Activated CD8-positive, alpha-beta memory T cell treated with anti-CD3 and anti-CD28 coated beads, Interleukin-2, amount 50 U/mL, for 1 hour (primary cell): ENCODE results near the gene IGF2BP2.
"Not testable (repeated sequence)": the region's sequence is repeated elsewhere in the genome, so short reads cannot be mapped to it uniquely, and the experiment has no call there.

Experiments used
- DNase-seq: peaks from one replicate; pipeline ENCODE4 v3.0.0-alpha.2; 2020; ENCODE audit errors: extremely low read depth

The IGF2BP2 gene

DNA sequence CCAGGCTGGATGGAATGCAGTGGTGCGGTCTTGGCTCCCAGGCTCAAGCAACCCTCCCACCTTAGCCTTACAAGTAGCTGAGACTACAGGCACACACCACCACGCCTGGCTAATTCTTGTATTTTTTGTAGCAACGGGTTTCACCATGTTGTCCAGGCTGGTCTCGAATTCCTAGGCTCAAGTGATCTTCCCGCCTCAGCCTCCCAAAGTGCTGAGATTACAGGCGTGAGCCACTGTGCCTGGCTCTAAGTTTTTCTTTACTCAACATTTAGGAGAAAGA is 26.1 kb downstream of the IGF2BP2 start:
- DNase-seq: not testable (repeated sequence)

GRCh38 chr3:185797993-185798830 is 26.6 kb downstream of the IGF2BP2 start:
- DNase-seq: no peak

DNA sequence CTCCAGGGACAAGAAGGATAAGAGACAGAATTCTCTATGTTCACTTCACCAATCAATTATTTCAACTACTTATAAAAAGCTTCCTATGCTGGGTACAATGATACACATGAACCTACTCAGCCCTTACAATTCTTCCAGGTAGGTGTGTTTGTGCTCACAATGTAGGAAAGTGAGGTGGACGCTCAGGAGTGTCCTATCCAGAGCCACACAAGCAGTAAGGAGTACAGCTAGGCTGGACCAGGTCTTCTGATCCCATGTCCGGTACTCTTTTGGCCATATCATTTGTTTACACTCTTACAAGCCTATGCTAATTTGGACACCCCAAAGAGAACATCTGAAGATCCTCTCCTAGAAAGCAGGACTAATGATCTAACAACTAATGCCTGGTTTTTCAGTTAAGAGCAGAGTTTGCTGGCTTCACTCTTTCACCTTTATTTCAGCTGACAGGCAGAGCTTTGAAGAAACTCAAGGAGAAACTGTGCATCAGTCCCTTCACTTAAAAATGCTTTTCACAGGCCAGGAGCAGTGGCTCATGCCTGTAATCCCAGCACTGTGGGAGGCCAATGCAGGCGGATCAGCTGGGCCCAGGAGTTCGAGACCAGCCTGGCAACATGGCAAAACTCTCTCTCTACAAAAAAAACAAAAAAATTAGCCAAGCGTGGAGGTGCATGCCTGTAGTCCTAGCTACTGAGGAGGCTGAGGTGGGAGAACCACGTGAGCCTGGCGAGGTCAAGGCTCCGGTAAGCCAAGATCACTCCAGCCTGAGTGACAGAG is 27.5 kb downstream of the IGF2BP2 start:
- DNase-seq: no peak

GRCh38 chr3:185796431-185797107 is 28.3 kb downstream of the IGF2BP2 start:
- DNase-seq: no peak

GRCh38 chr3:185793381-185793780 is 31.5 kb downstream of the IGF2BP2 start:
- DNase-seq: no peak

- DNase-seq: no peak
Observed at GRCh38 chr3:185792955-185793354, 31.9 kb downstream of the IGF2BP2 start.

DNA sequence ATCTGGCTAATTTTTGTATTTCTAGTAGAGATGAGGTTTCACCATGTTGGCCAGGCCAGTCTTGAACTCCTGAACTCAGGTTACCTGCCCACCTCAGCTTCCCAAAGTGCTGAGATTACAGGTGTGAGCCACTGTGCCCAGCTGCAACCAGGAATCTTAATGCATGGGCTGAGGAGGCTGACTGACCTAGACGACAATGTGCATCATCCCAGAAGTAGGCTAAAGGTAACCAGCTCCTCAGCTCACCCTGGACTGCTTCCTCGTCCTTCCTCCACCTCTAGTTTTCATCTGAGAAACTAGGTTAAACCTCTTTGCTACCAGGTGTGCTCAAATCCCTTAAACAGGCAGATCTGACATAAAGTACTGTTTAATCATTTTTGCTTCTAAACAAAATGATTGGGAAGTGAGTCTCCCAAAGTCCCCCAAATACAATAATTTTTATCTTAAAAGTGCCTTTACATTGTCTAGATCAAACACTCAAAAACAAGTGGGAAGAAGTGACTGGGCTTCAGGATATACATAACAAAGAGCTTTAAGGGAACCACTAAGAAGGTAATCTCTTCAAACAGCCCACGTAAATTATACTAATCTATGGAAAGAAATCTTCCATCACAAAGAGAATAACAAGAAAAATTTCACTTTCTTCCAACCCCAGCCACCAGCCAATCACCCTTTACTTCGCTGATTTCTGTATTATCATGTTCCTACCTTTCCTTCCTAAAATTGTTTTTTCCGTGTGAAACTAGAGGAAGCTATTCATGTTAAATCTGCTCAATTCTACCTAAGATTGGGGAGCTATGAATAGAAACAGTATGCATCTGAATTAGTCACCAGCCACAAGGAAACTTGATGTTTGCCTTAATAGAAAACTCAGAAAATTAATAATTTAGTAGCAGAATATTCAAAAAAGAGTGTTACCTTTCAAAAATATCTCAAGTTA is 34.7 kb downstream of the IGF2BP2 start:
- no peak for DNase-seq

DNA sequence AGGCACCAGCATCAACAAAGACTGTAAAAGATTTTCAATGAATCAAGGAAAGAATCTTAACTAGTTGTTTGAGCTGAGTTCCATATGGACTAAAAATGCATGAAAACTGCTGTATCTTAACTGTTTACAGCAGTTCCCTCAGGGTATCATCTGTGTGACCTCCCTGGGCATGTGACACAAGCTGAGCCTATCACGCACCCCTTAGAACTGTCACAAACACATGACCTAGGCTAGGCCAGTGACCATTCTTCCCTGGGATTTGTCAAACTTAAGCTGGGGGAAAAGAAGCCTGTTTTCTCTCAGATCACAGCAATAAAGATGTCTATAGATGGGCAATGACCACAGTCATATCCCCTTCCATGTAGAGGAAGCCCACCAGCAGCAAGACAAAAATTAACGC is 35.7 kb downstream of the IGF2BP2 start:
- no peak for DNase-seq

DNA sequence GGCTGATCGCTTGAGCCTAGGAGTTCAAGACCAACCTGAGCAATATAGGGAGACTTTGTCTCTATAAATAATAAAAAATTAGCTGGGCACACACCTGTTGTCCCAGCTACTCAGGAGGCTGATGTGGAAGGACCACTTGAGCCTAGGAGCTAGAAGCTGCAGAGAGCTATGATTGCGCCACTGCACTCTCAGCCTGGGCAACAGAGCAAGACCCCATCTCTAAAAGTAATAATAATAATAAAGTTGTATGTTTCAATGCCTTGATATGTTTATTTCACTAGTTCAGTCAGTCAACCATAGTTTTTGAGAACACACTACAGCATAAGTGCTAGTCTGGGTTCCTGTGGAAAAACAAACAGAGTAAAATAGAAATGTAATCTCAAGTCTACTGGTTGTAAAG is 36.5 kb downstream of the IGF2BP2 start:
- DNase-seq: no peak

GRCh38 chr3:185786956-185787877 is 37.6 kb downstream of the IGF2BP2 start:
- no peak for DNase-seq

DNA sequence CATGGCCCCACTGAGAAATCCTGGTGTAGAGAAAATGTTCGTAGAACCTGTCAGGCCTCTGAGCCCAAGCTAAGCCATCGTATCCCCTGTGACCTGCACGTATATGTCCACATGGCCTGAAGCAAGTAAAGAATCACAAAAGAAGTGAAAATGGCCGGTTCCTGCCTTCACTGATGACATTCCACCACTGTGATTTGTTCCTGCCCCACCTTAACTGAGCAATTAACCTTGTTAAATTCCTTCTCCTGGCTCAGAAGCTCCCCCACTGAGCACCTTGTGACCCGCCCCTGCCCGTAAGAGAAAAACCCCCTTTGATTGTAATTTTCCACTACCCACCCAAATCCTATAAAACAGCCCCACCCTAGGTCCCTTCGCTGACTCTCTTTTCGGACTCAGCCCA is 38.6 kb downstream of the IGF2BP2 start:
- DNase-seq: not testable (repeated sequence)

DNA sequence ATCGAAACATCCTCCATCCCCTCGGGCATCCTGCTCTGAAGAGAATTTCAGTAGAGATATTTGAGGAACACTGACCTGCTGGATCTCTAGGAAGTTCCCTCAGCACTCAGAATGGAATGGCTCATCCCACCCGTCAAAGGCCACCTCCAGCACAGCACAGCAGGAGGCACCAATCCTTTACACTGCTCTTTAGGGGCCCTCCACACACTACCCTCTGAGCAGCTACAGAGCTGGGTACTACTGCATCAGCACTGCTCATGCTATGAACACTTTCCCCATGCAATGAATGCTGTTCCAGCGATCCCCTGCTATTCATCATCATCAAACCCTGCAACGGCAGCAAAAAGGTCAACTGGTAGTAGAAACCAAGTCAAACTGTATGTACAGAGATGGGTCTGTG is 40.5 kb downstream of the IGF2BP2 start:
- DNase-seq: no peak

GRCh38 chr3:185781759-185782158 is 43.1 kb downstream of the IGF2BP2 start:
- no peak for DNase-seq

GRCh38 chr3:185779461-185779860 is 45.4 kb downstream of the IGF2BP2 start:
- DNase-seq: no peak

DNA sequence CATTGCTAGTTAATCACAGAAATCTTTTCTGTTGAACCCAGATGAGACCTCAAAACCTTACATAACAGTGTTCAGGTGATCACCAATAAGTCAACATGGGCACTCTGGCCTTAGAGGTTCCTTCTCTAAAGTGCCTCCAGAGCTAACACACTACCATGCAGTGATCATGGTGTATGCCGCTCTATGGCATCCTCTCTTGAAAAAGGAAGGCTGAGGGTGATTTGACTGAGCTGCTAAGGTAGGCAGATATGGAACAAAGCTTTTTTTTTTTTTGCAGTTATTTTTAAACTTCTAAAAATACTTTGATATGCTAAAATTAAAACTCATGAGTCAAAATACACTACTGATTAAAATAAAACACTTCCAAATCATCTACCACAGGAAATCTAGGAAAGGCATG is 46.0 kb downstream of the IGF2BP2 start:
- DNase-seq: no peak

DNA sequence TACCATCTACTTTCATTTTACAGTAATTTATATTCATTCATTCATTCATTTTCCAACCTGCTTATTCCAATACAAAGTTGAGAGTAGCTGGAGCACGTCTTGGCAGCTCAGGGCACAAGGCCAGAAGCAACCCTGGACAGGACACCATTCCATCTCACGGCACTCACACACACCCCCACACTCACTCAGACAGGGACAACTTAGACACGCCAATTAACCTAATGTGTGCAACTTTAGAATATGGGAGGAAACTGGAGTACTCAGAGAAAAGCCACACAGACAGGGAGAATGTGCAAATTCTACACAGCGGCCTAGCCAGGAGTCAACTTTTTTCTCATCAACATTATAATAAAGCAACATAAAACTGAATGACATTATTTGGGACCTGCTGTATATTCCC is 46.7 kb downstream of the IGF2BP2 start:
- no peak for DNase-seq

DNA sequence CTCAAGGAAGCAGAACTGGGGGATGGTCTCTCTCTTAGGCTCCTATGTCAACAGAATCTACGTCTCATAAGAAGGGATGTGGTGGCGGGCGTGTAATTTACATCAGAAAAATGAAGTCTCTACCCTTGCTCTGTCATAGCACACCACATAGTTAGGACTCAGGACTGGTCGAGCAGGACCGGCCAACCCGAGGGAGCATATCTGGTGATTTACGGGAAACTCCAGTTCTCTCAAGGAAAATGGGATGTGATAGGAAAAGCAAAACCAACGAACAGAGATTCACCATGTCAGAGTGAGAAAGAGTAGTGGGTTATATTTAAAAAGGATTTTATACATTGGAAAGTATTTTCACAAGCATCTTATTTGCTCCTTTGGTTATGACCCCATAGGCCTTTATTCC is 54.7 kb downstream of the IGF2BP2 start:
- DNase-seq: no peak

GRCh38 chr3:185768578-185768982 is 56.3 kb downstream of the IGF2BP2 start:
- DNase-seq: peak; percentile 4

DNA sequence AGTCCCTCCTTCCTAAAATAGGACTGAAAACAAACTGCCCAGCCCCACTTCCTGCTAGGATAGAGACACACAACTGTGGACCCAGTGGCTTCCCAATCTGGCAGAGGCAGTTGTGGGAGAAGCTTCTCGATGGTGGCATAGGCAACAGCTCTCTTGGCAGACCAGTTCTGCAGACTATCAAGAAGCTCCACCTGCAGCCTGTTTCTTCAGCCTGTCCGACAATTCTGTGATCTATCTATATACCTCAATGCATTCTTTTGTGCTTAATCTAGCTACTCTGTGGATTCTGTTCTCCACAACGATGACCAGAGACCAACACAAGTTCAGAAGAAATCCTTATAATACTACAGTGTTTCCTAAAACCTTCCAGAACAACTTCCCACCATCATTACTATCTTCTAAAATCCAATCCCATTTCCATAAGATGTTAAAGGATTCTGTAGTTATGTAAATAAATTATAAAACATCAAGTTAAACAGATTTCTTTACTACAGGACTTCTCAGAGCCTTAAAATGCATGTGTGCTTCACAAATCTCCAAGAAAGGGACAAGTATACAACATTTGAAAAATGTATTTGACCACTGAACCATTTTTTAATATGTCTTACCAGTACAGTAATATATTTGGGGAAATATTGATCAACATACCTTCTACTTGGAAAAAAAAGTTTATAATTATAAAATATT is 57.7 kb downstream of the IGF2BP2 start:
- DNase-seq: no peak
